Urothelium cell line (cell line): ENCODE results near the gene ATF7IP.
A peak's percentile ranks its signal among the peaks of the same experiment; 100 is the strongest.

ENCODE experiments used
- DNase-seq: peaks from one replicate; pipeline ENCODE4 v3.0.0; 2011; ENCODE audit warnings: low spot score, mixed read lengths
- FAIRE-seq: peaks from 2 replicates; lab custom pipeline; 2011; peaks lifted over from hg19 to GRCh38; lab: Jason Lieb, UNC

ATF7IP gene

DNA sequence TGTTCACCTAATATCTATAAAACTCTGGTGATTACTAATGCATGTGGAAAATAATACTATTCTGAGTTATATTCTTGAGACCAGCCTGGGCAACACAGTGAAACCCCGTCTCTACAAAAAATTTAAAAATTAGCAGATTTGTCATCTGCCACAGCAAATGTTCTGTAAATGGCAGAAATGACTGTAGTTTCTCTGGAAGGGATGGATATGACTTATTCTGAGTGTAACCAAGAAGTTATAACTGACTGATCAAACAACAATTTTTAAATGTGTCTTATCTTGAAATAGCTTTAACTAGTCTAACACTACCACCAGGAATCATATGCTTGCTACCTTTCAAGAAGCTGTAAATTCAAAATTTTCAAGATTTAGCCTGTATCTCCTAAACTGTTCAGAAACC, 113.5 kb downstream of the ATF7IP start:
- no peak for DNase-seq
- no peak for FAIRE-seq

GRCh38 chr12:14481201-14481600, 115.7 kb downstream of the ATF7IP start:
- DNase-seq: no peak
- FAIRE-seq: no peak

- DNase-seq (no peak), FAIRE-seq (no peak)
Measured at GRCh38 chr12:14482361-14482760, 116.9 kb downstream of the ATF7IP start.

- FAIRE-seq (no peak), DNase-seq (no peak)
Measured at GRCh38 chr12:14482886-14483285, 117.4 kb downstream of the ATF7IP start.

GRCh38 chr12:14495326-14495725, 129.8 kb downstream of the ATF7IP start:
- FAIRE-seq: no peak

GRCh38 chr12:14505626-14506596, 140.4 kb downstream of the ATF7IP start:
- DNase-seq: no peak
- peak; percentile 27 for FAIRE-seq

More at GRCh38 chr12:14495326-14495725, 129.8 kb downstream of the ATF7IP start:
- no peak for DNase-seq

GRCh38 chr12:14510574-14510973, 145.1 kb downstream of the ATF7IP start:
- DNase-seq: no peak
- FAIRE-seq: no peak

GRCh38 chr12:14514154-14514842, 148.8 kb downstream of the ATF7IP start:
- no peak for FAIRE-seq
- peak; percentile 31 for DNase-seq

DNA sequence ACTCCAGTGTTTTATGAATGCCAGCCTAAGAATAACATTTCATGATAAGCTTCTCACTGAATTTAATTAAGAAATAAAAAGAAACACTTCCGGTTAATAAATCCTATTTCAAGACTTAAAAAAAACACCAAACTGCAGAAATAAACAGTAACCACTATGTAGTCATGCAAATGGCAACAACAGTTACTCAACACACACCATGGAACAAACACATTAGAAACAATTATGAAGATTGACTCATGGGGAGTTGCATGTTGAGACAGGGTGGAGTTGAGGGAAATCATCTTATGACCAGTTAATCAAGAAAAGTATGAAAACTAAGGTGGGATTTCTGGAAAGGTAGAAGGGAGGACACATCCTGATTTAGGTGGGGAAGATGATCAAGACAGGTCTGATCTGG, 149.5 kb downstream of the ATF7IP start:
- DNase-seq (no peak), FAIRE-seq (no peak)

DNA sequence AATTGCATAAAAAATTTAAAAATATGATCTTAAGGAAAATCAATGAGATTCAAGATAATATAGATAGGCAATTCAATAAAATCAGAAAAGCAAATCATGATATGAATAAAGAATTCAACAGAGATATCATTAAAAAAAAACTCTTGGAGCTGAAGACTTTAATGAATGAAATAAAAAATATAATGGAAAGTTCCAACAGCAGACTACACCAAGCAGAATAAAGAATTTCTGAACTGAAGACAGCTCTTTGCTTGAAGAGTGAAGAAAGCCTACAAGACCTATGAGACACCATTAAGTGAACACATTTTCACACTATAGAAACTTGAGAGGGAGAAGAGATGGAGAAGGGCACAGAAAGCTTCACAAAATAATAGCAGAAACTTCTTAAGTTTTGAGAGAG, 156.3 kb downstream of the ATF7IP start:
- FAIRE-seq (no peak), DNase-seq (no peak)

- FAIRE-seq: no peak
- no peak for DNase-seq
Measured at GRCh38 chr12:14525964-14526363, 160.5 kb downstream of the ATF7IP start.

DNA sequence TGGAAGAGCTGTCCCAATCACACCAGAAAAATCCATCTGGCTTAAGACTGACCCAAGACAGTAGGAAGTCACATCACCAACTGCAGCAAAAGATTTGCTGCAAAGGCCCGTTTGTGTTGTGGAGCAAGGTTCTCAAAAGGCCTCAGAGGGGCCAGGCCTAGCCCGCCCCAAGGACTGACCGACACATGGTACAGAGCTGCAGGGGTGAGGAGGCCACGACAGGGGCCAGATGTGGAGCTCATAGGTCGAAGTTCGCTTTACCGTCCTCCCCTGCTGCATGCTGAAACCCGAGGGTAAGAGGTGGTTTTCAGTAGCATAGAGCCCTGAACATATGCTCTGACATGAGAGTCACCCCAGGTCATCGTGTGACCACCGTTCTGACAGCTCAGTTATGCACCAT, 166.7 kb downstream of the ATF7IP start:
- DNase-seq (no peak), FAIRE-seq (no peak)

DNA sequence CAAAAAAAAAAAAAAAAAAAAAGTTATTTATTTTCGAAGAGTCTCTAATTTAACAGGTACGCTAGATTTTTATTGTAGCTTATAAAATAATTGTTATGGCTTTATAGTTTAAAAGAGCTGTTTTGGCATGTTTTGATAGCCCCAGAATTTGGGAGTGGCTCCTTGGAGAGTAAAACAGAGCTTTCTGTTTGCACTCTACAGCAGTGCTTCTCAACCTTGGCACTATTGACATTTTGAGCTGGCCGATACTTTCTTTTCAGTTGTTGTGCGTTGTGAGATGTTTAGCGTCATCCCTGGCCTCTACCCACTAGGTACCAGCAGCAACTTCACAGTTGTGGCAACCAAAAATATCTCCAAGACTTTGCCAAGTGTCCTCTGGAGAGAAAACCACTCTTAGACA, 171.6 kb downstream of the ATF7IP start:
- FAIRE-seq (no peak), DNase-seq (no peak)

- FAIRE-seq (peak; percentile 20), DNase-seq (no peak)
Measured at GRCh38 chr12:14540801-14541462, 175.4 kb downstream of the ATF7IP start.

- DNase-seq: no peak
- FAIRE-seq: no peak
Measured at GRCh38 chr12:14545144-14546124, 180.0 kb downstream of the ATF7IP start.

DNA sequence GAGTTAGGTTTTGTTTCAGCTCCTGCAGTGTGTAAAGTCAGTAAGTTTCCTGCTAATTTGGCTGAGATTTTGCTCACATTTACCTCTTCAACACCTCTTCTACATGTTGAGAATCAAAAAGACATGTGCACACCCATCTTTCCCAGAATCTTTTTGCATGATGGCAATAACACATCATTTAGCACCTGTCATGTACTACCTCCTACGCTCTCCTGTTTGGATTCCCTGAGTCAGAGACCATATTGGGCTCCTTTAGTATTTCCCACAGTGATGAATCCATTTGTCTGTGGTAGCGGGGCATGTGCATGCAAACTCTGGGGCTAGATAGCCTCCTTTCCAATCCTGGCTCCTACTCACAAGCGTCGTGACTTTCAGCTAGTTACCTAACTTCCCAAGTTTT, 182.1 kb downstream of the ATF7IP start:
- FAIRE-seq: peak; percentile 20

DNA sequence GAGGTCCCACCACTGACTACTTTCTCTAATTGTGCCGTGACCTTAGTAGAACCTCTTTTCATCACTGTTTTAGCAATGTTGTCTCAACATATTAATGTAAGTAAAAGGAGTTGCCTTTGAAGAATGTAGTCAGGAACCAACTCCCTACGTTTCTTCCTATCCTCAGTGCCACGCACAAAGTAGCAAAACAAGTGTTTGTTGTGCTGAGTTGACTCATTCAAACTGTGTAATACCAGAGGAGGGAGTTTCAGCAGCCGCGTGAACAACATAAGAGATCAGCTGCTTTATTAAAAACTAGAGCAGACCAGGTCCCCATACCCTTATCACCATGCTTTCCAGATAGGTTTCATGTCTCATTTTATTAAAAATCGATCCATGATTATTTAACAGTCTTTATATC, 183.1 kb downstream of the ATF7IP start:
- FAIRE-seq (no peak), DNase-seq (no peak)

More for the DNA sequence above, 182.1 kb downstream of the ATF7IP start:
- DNase-seq: no peak
